Activated CD8-positive, alpha-beta memory T cell treated with anti-CD3 and anti-CD28 coated beads, Interleukin-2, amount 50 U/mL, for 48 hours (primary cell): Measurements from ENCODE around the gene PCGF3.
"Not testable (repeated sequence)": the region's sequence is repeated elsewhere in the genome, so short reads cannot be mapped to it uniquely, and the experiment has no call there.

Experiments used
- DNase-seq: peaks from one replicate; pipeline ENCODE4 v3.0.0-alpha.2; 2020

The PCGF3 gene

DNA sequence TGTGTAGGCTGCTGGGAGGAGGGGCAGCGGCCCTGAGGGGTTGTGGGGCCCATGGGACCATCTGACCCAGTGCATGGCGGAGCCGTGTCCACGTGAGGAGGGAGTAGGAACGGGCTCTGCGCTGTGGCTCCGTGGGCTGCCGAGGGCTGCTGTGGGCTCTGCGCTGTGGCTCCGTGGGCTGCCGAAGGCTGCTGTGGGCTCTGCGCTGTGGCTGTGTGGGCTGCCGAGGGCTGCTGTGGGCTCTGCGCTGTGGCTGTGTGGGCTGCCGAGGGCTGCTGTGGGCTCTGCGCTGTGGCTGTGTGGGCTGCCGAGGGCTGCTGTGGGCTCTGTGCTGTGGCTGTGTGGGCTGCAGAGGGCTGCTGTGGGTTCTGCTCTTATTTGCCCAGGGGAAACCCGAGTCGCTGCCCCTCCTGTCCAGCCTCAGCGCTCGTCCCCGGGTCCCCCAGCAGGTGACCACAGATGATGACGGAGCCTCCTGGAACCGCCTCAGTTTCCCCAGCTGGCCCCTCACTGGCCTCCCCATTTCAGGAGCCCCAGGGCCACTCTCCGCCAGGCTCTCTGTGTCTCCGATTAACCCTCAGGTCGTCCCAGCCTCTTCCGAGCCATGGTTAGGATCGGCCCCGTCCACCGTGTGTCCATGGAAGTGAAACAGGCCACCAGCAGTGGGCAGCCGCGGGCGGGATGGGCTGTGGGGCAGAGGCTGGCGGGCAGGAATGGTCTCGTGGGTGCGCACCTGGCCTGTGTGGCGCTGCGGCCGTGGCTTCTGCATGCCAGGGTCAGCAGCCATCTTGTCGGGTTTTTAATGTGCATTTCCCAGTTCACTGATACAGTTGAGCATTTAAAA is 20.0 kb downstream of the PCGF3 start:
- DNase-seq: no peak

DNA sequence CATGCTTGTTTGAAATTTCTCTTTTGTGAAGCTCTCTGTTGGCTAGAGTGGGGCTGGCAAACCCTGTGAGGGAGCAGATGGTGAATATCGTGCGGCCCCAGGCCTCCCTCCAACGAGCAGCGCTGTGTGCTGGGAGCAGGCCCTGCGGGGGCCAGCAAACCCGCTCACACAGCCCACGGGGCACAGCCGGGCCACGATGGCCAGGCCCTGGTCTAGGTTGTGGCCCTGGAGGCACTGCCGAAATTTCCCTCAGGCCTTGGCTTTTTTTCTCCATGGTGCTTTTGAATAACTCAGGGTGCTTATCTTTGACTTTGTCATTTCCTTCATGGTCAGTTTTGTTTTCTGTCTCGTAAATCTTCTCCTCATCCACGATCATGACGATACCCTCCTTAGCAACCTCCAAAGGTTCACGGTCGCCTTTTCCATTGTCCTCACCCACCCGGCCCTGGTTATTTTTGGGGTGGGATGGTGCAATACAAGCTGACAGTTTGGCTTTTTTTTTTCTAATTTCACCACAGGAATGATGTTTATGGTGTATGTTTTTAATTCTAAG is 20.7 kb downstream of the PCGF3 start:
- no peak for DNase-seq

- DNase-seq: no peak
Measured at GRCh38 chr4:726838-727237, 21.2 kb downstream of the PCGF3 start.

- DNase-seq: no peak
Measured at GRCh38 chr4:727576-727975, 21.9 kb downstream of the PCGF3 start.

DNA sequence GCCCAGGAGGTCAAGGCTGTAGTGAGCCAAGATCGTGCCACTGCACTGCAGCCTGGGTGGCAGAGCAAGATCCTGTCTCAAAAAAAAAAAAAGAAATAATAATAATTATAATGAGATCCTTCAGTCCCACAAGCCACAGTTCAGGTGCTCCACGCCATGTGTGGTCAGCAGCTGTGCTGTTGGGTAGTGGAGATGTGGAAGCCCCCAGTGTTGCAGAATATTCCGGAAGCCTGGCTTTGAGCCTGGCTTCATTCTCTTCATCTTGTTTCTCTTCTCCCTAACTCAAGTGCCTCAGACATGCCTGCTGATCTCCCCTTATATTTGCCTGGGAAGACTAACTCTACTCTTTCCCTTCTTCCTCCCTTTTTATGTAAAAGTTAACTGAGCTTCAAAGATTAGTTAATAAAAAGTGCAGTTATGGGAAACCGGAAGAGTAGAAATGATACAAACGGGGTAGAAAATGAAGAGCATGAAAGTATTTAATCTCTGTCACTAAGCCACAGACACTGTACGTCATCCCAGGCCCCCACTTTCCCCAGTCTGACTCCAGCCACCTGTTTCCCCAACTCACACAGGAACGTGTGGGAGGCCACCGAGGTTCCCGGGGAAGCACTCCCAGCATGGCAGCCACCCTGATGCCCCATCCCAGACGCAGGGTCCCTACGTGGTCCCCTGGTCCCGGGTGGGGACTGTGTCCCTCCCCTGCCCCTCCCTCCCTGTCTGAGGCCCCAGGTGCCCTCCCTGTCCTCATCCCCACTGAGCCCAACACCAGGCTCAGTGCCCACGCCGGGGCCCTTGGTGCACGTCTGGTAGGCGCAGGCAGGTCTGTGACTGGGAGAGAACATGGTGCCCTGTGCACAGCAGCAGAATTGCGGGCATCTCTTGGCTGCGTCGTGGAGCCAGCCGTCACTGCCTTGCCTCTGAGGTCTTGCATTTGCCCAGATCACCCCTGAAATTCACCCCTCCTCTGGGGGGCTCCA is 24.0 kb downstream of the PCGF3 start:
- no peak for DNase-seq

DNA sequence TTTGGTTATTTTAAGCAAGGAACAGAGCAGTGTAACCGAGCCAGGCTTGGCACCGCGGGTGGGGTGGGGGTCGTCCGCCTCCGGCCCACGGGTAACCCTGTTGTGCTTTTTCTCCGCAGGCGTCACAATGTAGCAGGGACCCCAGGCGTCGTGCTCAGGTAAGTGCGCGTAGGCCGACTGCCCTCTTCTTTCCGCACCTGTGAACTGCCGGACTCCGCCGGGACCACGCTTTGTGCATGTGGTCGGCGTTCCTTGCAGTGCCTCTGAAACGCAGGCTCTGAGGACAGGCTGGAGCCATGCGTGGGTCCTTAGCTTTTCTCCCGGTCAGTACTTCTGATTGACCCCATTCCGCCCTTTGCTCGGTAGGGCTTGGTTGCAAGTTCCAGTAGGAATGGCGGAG is 24.9 kb downstream of the PCGF3 start:
- no peak for DNase-seq

GRCh38 chr4:730946-731904 is 25.6 kb downstream of the PCGF3 start:
- not testable (repeated sequence) for DNase-seq

DNA sequence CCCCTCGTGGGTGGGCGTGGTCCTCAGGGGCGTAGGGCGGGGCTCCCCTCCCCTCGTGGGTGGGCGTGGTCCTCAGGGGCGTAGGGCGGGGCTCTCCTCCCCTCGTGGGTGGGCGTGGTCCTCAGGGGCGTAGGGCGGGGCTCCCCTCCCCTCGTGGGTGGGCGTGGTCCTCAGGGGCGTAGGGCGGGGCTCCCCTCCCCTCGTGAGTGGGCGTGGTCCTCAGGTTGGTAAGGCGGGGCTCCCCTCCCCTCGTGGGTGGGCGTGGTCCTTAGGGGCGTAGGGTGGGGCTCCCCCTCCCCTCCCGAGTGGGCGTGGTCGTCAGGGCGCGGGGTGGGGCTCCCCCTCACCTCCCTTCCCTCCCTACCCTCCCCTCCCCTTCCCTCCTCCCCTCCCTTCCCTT is 26.3 kb downstream of the PCGF3 start:
- DNase-seq: not testable (repeated sequence)

DNA sequence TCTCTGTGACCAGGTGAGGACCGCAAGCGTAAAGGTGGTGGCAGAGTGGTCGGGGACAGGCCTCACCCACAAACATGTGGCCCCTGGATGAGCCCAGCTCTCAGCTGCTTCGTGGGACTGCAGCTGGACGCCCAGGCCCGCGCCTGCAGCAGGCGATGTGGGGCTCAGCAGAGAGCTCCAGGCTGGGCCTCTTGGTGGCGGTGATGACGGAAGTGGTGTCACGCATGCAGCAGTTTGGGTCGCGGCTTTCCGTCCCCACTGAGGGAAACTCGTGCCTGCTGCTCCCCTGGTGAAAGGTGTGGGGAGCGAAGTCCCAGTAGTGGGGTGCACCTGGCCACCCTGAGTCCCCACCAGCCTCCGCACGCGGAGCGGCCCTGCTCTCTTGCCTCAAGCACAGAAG is 26.9 kb downstream of the PCGF3 start:
- DNase-seq: no peak

DNA sequence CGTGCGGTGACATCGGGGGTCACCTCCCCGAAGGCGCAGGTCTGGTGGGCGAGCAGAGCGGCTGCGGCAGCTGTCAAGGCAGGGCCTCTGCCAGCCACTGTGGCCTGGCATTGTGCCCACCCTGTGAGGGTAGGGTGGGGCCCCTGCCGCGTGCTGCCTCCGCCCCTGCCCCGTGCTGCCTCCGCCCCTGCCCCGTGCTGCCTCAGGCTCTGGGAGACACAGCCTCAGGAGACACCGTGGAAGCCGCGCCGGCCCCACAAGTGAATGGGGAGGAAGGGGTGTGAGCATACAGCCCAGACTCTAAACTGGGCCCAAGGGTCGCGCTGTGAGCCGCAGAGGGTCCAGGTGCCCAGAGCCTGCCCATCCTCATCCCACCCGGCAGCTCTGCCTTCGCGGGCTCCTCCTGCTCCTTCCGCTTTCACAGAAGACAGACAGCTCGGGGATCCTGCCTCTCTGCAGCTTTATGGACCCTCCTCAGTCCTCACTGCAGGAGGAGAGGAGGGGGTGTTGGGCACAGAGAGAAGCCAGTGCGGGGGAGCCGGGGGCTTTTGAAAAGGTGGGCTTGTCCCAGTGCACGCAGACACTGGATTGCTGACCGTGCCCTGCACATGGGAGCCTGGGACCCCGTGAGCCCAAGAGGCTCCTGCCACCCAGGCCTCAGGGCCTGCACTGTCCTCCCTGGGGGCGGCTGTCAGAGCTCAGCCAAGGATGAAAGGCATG is 27.4 kb downstream of the PCGF3 start:
- no peak for DNase-seq

DNA sequence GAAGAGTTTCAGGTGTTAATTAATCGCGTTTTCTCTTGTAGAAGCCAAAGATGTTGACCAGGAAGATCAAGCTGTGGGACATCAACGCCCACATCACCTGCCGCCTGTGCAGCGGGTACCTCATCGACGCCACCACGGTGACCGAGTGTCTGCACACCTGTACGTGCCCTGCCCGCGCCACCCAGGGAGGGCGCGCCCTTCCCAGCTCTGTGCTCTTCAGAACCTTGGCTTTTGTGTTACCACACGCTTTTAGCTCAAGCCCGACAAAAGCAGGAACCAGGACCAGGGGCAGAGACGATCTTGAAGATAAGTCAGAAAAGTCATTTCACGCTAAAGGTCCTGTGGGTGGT is 28.0 kb downstream of the PCGF3 start:
- DNase-seq: no peak

DNA sequence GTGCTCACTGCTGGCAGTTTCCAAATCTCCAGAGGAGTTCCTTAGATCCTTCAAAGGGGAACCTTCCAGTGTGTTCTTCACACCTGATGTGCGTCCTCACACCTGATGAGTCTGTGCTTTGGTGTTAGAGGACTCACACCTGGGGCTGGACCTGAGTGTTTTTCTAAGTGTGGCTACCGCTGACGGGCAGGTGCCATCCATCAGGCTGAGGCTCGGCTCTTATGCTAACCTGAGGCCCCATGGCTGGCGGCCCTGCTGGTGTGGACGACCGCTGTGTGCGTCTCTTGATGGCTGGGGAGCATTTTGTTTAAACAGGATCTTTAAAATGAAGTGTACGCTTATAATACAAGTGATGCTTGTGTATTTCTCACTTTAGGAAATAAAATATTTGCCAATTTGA is 28.4 kb downstream of the PCGF3 start:
- no peak for DNase-seq

DNA sequence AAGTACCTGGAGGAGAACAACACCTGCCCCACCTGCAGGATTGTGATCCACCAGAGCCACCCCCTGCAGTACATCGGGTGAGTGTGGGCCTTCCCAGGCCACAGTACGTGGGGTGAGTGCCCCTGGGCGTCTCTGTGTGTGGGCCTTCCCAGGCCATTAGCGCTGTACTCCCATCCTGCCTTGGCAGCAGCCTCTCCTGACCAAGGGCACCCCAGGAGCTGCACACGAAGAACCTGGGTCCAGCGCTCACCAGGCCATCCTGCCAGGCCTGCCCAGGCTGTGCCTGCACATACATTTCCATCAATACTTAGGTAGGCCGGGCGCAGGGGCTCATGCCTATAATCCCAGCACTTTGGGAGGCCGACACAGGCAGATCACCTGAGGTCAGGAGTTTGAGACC is 29.3 kb downstream of the PCGF3 start:
- no peak for DNase-seq

- no peak for DNase-seq
Measured at GRCh38 chr4:735583-735982, 30.0 kb downstream of the PCGF3 start.

DNA sequence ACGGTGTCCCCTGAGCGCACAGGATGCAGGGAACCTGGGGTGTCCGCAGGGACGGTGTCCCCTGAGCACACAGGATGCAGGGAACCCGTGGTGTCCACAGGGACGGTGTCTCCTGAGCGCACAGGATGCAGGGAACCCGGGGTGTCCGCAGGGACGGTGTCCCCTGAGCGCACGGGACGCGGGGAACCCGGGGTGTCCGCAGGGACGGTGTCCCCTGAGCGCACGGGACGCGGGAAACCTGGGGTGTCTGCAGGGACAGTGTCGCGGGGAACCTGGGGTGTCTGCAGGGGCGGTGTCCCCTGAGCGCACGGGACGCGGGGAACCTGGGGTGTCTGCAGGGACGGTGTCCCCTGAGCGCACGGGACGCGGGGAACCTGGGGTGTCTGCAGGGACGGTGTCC is 30.9 kb downstream of the PCGF3 start:
- DNase-seq: not testable (repeated sequence)

- DNase-seq: no peak
Measured at GRCh38 chr4:738781-739280, 33.2 kb downstream of the PCGF3 start.

DNA sequence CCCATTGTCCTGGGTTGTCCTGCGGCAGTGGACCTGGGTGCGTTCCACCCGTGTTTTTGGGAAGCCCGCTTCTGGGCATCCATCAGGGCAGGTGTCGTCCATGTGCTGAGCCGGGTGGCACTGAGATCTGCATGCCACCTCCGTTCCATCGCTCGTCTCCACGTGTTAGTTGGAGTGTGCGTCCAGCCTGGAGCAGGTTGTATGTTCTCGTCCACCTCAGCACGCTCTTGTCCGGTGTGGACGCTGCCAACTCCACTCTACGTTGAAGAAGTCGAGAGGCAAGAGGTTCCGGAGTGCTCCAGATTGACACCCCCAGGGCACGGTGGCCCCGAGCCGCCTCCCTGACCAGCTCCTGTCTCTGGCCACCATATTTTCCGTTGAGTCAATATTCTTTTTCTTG is 33.9 kb downstream of the PCGF3 start:
- no peak for DNase-seq

DNA sequence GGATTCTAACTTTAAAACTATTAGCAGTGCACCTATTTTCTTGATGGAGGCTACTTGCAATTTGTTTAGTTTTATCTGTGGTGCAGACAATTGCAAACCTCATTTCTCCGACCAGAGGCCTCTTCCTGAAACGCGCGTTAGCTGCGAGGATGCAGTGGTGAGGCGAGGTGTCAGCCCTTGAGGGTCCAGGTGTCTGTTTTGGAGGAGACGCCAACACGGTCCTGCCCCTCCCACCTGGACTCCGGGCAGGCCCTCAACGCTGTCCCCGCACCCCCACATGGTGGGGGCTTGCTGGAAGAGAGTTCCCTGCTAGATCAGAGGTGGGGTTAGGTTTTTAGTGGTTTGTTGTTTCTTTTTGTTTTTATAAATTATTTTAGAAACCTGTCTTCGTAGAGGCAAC is 34.4 kb downstream of the PCGF3 start:
- DNase-seq: no peak

- no peak for DNase-seq
Measured at GRCh38 chr4:740656-741282, 35.1 kb downstream of the PCGF3 start.

GRCh38 chr4:742096-742741 is 36.6 kb downstream of the PCGF3 start:
- no peak for DNase-seq
